OCI-LY7 (cell line): ENCODE results near the gene CBFA2T3. TPM values are rescaled to one million over a fixed set of nuclear protein-coding genes. Genes with fewer than 3 reads are reported as not detected.

ENCODE experiments used
- BruUV-seq: library from RNA; stranded (reverse); fragments of 400-500 nt; replicated peaks from 2 replicates; lab custom pipeline; 2021; lab: Mats Ljungman, UMichigan
- CTCF ChIA-PET: fragments of 300-600 bp; sonication (Branson Sonifier 250); formaldehyde crosslinking; loops from one replicate; lab custom pipeline; 2022; ENCODE audit warnings: antibody characterized with exemption; ENCODE audit not compliant: unreplicated experiment; lab: Charles Lee
- POLR2A ChIA-PET: fragments of 300-600 bp; sonication (Branson Sonifier 250); formaldehyde crosslinking; loops from one replicate; lab custom pipeline; 2022; ENCODE audit warnings: antibody characterized with exemption; lab: Charles Lee
- DNase-seq: peaks from one replicate; pipeline ENCODE4 v3.0.0-alpha.2; 2015; ENCODE audit warnings: low spot score
- H2AFZ ChIP-seq: fragments of 200-600 bp; sonication (generic), shearing (Covaris generic); 2 replicates; pipeline ENCODE4 v1.6.1; 2014; ENCODE audit warnings: mild to moderate bottlenecking, antibody characterized with exemption, low read length, moderate library complexity
- H3K27ac ChIP-seq: fragments of 200-600 bp; sonication (generic); 2 replicates; pipeline ENCODE4 v1.5.1; 2014; ENCODE audit warnings: mixed run types, low read depth, mild to moderate bottlenecking, moderate library complexity, low read length, inconsistent platforms; ENCODE audit not compliant: poor library complexity, severe bottlenecking
- H3K36me3 ChIP-seq: fragments of 200-600 bp; sonication (generic); 2 replicates; pipeline ENCODE4 v1.6.1; 2014; ENCODE audit warnings: mild to moderate bottlenecking, antibody characterized with exemption, low read length, moderate library complexity, mixed read lengths; ENCODE audit not compliant: insufficient read depth
- H3K4me1 ChIP-seq: fragments of 200-600 bp; sonication (generic); 2 replicates; pipeline ENCODE4 v1.5.1; 2014; ENCODE audit warnings: mild to moderate bottlenecking, low read length; ENCODE audit not compliant: insufficient read depth, poor library complexity, severe bottlenecking
- H3K4me2 ChIP-seq: fragments of 200-600 bp; sonication (generic); 2 replicates; pipeline ENCODE4 v1.6.1; 2014; ENCODE audit warnings: mild to moderate bottlenecking, low read length
- H3K4me3 ChIP-seq: fragments of 200-600 bp; sonication (generic); 2 replicates; pipeline ENCODE4 v1.5.1; 2014; ENCODE audit warnings: mild to moderate bottlenecking, low read depth, low read length; ENCODE audit not compliant: poor library complexity, severe bottlenecking
- H3K79me2 ChIP-seq: fragments of 200-600 bp; sonication (generic); 2 replicates; pipeline ENCODE4 v1.6.1; 2016; ENCODE audit warnings: low read depth, mild to moderate bottlenecking, low read length, moderate library complexity, mixed read lengths; ENCODE audit not compliant: insufficient read depth
- H3K9me2 ChIP-seq: fragments of 200-600 bp; sonication (generic); 2 replicates; pipeline ENCODE4 v1.6.1; 2016; ENCODE audit warnings: mild to moderate bottlenecking, low read length, mixed read lengths; ENCODE audit not compliant: insufficient read depth
- H3K9me3 ChIP-seq: fragments of 200-600 bp; sonication (generic); 2 replicates; pipeline ENCODE4 v1.6.1; 2014; ENCODE audit warnings: mild to moderate bottlenecking, mixed run types, low read length, mixed read lengths
- H4K20me1 ChIP-seq: fragments of 200-600 bp; sonication (generic); 2 replicates; pipeline ENCODE4 v1.6.1; 2014; ENCODE audit warnings: mild to moderate bottlenecking, antibody characterized with exemption, low read length, moderate library complexity, mixed read lengths; ENCODE audit not compliant: insufficient read depth
- CTCF ChIP-seq: fragments of 200-600 bp; sonication (generic); conservative IDR thresholded peaks from 2 replicates; pipeline ENCODE4 v1.5.1; 2014; ENCODE audit warnings: mild to moderate bottlenecking, antibody characterized with exemption, low read length, moderate library complexity, mixed read lengths
- EZH2phosphoT487 ChIP-seq: fragments of 200-600 bp; sonication (generic); IDR thresholded peaks from 2 replicates; pipeline ENCODE4 v1.6.1; 2018; ENCODE audit warnings: low read depth, borderline replicate concordance, mild to moderate bottlenecking, mixed run types, antibody characterized with exemption, low read length, moderate library complexity, mixed read lengths
- intact Hi-C: fragments of 100-400 bp; cut with micrococcal nuclease; formaldehyde crosslinking; loops from one replicate; pipeline ENCODE4 v1.10.0; 2022; ENCODE audit not compliant: unreplicated experiment
- total RNA-seq, 2 experiments: library from RNA; depleted of rRNA in 1 of 2; stranded (reverse); fragments of >200 nt in 1 of 2; shearing (Covaris generic) in 1 of 2; gene quantifications; 2 replicates each; pipeline ENCODE4 v1.2.3, GENCODE V29; 2014 to 2022

The CBFA2T3 gene
- total RNA-seq, 2 experiments from 2014 or later = 1.1 to 48.0 TPM

DNA sequence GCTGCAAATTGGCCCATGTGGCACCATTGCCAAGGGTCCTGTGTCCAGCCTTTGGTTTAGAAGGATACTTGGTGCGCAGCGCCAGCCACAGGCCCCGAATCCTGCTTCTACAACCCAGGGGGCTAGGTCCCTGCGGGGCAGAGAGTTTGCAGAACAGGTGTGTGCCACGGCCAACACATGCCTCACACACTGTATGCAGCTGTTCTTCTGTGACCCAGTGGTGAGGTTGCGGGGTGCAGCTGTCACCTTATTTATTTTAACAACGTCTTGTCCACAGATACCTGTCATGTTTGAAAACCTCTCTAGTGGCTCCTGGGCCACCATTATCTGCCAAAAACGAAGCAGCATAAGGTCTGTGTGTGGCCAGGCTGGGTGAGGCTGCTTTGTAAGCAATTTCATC lies 11.6 kb downstream of the CBFA2T3 start:
- H3K4me2 ChIP-seq = peak overlapping the region; percentile 52
- peak overlapping the region; percentile 66 for H3K27ac ChIP-seq
- no peaks in the 10 kb centered on the region for H3K9me3 ChIP-seq
- H3K36me3 ChIP-seq = no peaks in the 10 kb centered on the region
- no peak overlapping the region for H3K4me3 ChIP-seq
- no peak overlapping the region for H2AFZ ChIP-seq
- DNase-seq = peak; percentile 72
- no peaks in the 10 kb centered on the region for H3K9me2 ChIP-seq
- ChIA-PET CTCF (no interaction called here), POLR2A (interaction anchor here (0.6 kb wide), 2 partner anchors 28 to 284 kb away, joined by 3 to 4 read pairs; no protein-coding TSS in a partner anchor)
- H3K4me1 ChIP-seq = peaks cover 54% of the 10 kb centered on the region
- TF ChIP-seq EZH2phosphoT487 (no peak), CTCF (no peak)
- no TSS peak for BruUV-seq
- H4K20me1 ChIP-seq = no peaks in the 10 kb centered on the region
- no peaks in the 10 kb centered on the region for H3K79me2 ChIP-seq
- intact Hi-C loops = loop anchor here (5.0 to 10.0 kb wide), 3 partner anchors 108 to 1263 kb away; partner anchors contain the start of genes GALNS and TRAPPC2L

GRCh38 chr16:88964636-88965035 lies 12.4 kb downstream of the CBFA2T3 start:
- no peak for DNase-seq
- ChIA-PET CTCF (no interaction called here), POLR2A (no interaction called here)
- no TSS peak for BruUV-seq
- Histone ChIP-seq H3K4me3 (no peak overlapping the region), H3K27ac (no peak overlapping the region), H3K79me2 (no peaks in the 10 kb centered on the region), H3K36me3 (no peaks in the 10 kb centered on the region), H2AFZ (no peak overlapping the region), H4K20me1 (no peaks in the 10 kb centered on the region), H3K4me1 (peaks cover 47% of the 10 kb centered on the region), H3K9me2 (no peaks in the 10 kb centered on the region), H3K4me2 (no peak overlapping the region), H3K9me3 (no peaks in the 10 kb centered on the region)
- intact Hi-C loops = loop anchor here (5.0 to 10.0 kb wide), 3 partner anchors 107 to 1262 kb away; partner anchors contain the start of genes GALNS and TRAPPC2L
- TF ChIP-seq EZH2phosphoT487 = no peak
- no peak for TF ChIP-seq CTCF

GRCh38 chr16:88963583-88963982 lies 13.4 kb downstream of the CBFA2T3 start:
- peaks cover 36% of the 10 kb centered on the region for H3K4me1 ChIP-seq
- intact Hi-C loops = loop anchor here (10.0 kb wide), 1 partner anchor 479 kb away; no protein-coding TSS in a partner anchor
- no peak overlapping the region for H2AFZ ChIP-seq
- BruUV-seq = no TSS peak
- no peaks in the 10 kb centered on the region for H3K36me3 ChIP-seq
- no peak overlapping the region for H3K4me3 ChIP-seq
- no peak overlapping the region for H3K27ac ChIP-seq
- ChIA-PET CTCF (no interaction called here), POLR2A (interaction anchor here (0.8 kb wide), 1 partner anchor 27 kb away, joined by 5 read pairs; no protein-coding TSS in a partner anchor)
- no peak overlapping the region for H3K4me2 ChIP-seq
- no peaks in the 10 kb centered on the region for H3K9me2 ChIP-seq
- H4K20me1 ChIP-seq = no peaks in the 10 kb centered on the region
- H3K9me3 ChIP-seq = no peaks in the 10 kb centered on the region
- H3K79me2 ChIP-seq = no peaks in the 10 kb centered on the region
- no peak for TF ChIP-seq CTCF
- no peak for TF ChIP-seq EZH2phosphoT487
- no peak for DNase-seq
